Femur (tissue), 1 donor: ENCODE results near the gene SCYGR8.
"Not testable (repeated sequence)": the region's sequence is repeated elsewhere in the genome, so short reads cannot be mapped to it uniquely, and the experiment has no call there.

ENCODE experiments used
- DNase-seq: peaks from one replicate; pipeline ENCODE4 v3.0.0-alpha.2; 2017

The SCYGR8 gene, protein sequence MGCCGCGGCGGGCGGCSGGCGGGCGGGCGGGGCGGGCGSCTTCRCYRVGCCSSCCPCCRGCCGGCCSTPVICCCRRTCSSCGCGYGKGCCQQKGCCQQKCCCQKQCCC

DNA sequence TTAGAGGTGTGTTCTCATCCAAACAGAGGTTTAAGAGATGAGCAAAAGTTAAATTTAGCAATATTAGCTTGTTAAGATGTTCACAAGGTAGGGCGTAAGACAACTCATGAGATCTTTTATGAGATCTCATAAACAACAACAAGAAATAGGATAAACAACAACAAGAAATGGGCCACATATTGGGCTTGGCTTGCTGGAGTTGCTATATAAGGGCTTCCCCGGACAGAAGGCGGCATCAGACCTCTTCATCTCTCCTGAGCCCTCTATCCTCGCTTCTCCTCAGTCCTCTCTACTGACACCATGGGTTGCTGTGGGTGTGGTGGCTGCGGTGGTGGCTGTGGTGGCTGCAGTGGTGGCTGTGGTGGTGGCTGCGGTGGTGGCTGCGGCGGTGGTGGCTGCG is at the start of gene SCYGR8:
TSS of gene SCYGR8 (plus strand) at position 301 of the 400 bp plus-strand sequence. CDS start at position 301, 0 bp downstream.
- DNase-seq, result no peak

DNA sequence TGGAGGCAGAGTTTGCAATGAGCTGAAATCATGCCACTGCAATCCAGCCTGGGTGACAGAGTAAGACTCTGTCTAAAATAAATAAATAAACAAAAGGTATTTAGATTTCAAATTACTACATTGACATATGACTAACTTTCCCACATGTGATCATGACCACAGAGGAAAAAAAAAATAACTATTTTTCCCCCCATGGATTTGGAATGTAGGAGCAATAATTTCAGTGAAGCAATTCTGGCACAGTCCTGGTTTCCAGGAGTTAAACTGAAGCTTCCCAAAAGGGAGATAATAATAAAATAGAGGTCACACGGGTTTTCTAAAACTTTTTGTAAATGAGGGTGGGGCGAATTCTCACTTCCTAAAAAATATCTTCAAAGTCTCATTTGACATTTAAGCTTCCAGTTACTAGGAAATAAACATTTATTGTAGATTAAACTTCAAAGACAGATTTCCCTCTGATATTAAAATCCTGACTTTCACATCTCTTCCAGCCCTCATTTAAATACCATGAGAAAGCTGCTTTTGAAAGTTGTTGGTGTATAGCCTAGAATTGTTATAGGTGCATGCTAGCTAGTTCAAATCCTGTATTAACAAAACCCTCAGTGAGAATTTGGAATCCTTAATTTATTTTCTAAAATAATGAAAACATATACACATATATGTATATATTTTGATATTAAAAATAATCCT is 48.6 kb upstream of the SCYGR8 start:
- DNase-seq, result no peak

DNA sequence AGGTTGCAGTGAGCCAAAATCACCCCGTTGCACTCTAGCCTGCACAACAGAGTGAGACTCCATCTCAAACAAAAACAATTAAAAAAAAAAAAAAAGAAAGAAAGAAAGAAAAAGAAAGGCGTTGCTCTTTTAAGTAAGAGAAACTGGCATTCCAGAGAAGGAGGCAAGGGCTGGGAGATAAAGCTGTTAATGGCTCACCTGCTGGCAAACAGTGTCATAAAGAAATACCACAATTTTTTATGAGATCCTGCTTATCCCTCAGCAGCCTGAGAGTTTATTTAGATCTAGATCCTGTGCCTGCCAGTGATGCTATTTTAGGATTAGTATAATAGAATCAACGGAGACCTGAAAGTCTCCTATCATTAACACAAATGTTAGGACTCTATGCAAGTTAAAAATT is 44.1 kb upstream of the SCYGR8 start:
- DNase-seq, result no peak

DNA sequence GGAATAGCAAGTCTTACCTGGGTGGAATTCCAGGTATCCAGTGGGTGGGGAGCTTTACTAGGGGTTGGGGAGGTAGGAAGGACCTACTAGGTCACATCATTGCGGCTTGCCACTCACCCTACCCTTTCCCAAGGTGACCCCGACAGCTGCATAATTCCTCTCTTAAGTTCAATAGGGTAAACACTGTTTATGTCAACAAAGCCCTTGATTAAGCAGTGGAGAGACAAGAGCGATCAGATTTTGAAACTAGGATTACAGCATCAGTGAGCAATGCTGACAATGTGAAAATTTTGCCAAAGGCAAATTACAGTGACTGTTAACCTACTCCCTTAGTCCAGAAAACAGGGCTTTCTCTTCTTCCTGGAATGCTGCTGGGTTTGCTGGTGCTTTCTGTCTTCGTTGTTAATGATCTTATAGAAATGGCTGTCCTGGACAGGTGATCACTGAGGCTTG is 42.4 kb upstream of the SCYGR8 start:
- no peak for DNase-seq

DNA sequence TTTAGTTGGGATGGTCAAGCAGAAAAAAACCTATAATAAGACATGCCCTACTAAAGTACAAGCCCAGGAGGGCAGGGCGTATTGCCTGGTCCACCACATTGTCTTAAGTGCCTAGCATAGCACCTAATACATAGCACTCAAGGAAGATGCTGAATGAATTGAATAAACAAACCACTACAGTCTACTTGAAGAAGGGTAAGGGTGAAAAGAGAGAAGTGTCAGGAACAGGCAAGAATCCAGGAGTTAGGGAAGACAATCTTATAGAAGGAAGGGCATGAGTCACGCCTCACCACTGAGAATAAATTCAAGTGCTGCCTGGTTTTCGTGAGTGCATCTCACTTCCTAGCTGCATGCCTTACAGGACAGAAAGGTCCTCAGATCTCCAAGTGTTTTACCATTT is 41.7 kb upstream of the SCYGR8 start:
- no peak for DNase-seq

DNA sequence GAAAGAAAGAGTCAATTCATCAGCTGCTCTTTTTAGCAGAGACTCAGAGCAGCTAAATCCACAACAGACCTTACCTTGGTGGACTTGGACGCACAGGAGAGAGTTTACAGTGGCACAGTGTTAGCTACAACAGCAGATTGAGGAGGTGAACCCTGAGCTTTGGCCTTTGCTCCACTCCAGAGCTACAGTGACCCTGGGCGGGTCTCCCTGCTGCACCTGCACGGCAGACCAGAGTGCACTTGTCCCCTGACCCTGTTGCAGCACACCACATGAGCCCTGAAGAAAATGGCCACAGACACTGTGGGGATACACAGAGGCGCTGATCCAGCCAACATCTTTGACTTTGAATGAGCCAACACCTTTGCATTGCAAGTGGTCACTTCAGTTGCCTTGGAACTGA is 38.8 kb upstream of the SCYGR8 start:
- no peak for DNase-seq

DNA sequence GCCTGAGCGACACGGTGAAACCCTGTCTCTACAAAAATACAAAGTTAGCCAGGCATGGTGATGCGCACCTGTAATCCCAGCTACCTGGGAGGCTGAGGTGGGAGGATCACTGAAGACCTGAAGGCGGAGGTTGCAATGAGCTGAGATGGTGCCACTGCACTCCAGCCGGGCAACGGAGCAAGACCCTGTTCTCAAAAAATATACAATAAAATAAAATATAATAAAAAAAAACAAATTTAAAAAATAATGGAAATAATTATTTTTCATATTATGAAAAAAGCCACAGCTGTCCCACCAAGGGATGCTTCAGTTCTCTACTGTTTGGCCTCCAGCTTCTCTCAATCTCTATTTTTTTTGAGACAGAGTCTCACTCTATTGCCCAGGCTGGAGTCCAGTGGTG is 38.3 kb upstream of the SCYGR8 start:
- DNase-seq, result no peak

DNA sequence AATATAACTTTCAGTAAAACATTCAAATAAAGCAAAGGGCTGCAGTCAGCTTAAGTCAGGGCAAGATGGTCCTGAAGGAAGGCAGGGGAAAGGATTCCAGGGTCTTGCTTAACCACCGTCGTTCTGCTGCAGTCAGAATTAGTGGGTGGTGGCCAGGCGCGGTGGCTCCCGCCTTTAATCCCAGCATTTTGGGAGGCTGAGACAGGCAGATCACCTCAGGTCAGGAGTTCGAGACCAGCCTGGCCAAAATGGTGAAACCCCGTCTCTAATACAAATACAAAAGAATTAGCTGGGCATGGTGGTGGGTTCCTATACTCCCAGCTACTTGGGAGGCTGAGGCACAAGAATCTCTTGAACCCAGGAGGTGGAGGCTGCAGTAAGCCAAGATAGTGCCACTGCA is 34.7 kb upstream of the SCYGR8 start:
- no peak for DNase-seq

DNA sequence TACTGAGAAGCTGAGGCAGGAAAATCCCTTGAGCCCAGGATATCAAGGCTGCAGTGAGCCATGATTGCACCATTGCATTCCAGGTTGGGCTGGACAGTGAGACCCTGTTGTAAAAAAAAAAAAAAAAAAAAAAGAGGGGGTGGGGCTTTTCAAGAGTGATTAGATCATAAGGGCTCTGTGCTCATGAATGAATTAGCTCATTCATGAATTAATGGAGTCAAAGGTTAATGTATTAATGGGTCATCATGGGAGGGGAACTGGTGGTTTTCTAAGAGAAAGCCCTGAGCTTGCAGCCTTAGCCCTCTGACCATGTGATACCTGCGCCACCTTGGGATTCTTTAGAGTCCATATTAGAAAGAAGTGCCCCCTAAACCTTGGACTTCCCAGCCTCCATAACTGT is 32.4 kb upstream of the SCYGR8 start:
- no peak for DNase-seq

DNA sequence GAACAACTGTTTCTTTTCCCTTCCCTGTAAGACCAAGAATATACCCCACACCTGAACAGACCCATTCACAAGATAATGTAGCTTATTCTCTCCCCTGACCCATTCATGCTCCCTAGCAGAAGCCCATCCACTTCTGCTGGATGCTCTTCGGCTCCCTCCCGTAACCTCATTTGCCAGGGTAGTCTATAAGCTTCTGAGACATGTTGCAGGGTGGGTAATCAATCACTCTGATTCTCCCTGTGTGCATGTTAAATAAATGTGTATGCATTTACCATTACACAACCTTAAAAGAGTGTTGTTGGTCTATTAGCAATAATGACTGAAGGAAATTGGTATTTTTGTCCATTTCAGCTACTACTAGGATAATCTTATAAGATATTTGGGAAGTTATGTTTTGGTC is 29.2 kb upstream of the SCYGR8 start:
- no peak for DNase-seq

DNA sequence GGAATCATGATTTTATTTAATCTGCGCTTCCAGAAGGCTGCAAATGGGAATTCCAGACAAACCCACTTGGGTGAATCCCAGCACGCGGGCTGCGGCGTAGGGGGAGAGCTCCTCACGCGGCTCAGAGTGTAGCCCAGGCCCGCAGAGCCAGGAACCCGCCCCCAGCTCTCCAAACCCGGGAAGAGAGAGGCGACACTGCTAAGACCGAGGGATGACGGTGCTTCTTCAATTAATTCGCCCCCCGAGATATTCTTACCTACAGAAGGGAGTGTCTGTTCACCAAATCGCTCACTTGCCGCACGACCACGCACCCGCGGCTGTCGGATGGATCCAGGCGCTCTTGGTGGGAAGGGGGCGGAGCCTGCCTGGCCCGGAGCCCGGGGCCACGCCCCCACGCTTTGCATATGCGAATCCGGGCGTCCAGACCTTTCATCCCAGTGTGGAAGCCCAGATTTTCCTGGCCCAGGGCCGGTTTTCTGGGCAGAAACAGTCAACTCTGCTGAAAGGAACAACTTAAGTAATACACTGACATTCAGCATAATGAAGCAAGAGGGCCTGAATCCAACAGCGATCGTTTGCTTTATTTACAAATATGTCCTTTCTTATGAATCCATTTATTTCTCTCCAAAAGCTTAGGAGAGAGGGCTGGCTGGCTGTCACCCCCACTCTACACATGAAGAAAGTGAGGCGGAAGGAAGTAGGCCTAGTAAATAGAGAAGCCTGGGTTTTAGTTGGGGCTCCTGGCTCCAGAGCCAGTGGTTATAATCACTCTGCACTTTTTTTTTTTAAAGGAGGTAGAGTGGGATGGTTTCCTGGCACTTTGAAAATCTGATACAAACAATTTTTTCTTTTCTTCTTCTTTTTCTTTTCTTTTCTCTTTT is 27.8 kb upstream of the SCYGR8 start, which contains the start of gene SLC19A3:
TSS of gene SLC19A3 (minus strand) at position 342 of the 881 bp plus-strand sequence. CDS start 15,710 bp downstream, outside the sequence.
- DNase-seq, result peak; percentile 95

DNA sequence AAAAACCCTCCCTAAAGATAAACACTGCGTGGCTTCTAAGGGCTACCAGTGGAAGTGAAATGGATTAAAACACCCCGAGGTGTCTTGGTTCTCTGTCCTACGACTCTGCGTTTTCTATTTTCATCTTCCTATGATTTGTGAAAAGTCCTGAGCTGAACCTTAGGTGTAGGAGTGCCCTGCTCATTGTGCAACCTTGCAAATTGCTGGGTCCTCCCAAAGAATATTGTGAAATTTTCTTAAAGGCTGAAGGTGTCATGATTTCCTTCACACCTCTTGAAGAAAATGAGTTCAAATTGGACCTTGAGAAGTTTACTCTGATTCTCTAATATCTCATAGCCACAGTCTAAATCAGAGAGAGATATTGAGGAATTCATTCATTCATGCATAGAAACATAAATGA is 26.1 kb upstream of the SCYGR8 start:
- no peak for DNase-seq

DNA sequence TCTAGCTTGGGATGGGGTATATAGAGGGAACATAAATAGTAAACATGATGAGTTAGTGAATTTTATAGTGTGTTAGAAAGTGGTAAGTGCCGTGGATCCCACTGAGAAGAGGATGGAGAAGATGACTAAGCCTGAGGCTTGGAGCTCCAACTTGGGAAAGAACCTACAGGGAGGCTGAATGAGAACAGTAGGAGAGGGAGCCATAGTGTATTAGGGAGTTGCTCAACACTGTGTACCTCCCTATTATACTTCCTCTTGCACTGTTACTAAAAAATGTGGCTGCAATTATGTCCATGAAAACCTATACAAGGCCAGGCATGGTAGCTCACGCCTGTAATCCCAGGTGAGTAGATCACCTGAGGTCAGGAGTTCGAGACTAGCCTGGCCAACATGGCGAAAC is 25.0 kb upstream of the SCYGR8 start:
- no peak for DNase-seq

DNA sequence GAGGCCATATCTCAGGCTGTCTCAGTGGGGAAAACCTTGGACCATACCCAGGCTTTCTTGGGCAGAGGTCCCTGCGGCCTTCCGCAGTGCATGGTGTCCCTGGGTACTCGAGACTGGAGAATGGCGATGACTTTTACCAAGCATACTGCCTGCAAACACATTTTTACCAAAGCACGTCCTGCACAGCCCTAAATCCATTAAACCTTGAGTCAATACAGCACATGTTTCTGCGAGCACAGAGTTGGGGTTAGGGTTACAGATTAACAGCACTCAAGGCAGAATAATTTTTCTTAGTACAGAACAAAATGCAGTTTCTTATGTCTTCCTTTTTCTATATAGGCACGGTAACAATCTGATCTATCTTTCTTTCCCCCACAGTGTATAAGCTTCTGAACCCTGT is 22.9 kb upstream of the SCYGR8 start:
- not testable (repeated sequence) for DNase-seq

DNA sequence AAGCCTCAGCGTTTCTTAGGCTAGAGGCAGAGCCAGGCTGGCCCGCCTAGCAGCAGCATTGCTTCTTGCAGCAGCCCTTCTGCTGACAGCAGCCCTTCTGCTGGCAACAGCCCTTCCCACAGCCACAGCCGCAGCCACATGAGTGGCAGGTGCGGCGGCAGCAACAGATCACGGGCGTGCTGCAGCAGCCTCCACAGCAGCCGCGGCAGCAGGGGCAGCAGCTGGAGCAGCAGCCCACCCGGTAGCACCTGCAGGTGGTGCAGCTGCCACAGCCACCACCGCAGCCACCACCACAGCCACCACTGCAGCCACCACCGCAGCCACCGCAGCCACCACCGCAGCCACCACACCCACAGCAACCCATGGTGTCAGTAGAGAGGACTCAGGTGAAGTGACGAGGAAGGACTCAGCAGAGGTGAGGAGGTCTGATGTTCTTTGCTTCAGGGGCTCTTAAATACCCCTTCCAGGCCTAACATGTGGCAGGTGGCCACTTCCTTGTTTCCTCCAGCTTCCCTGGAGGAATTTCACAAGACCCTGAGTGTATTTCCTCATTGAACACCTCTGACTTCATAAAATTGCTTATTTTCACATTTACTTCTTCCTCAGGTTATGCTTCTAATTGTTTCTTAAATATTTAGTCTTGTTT is 21.2 kb upstream of the SCYGR8 start, which contains the start of gene SCYGR6:
TSS of gene SCYGR6 (minus strand) at position 364 of the 646 bp plus-strand sequence. CDS start at position 364, 0 bp downstream.
- DNase-seq, result no peak

DNA sequence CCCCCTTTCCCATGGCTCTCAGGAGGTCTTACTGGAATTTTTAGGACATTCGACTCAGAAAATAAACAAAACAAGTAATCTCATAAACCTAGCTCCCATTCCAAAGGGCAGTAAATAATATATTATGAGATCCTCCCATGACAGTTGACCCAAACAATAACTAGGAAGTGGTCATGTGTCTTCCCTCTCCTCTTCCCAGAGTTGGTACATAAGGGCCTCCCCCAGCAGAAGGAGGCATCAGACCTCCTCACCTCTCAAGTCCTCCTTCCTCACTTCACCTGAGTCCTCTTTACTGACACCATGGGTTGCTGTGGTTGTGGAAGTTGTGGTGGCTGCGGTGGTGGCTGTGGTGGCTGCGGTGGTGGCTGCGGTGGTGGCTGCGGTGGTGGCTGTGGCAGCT is 17.7 kb upstream of the SCYGR8 start, which contains the start of gene SCYGR7:
TSS of gene SCYGR7 (plus strand) at position 301 of the 400 bp plus-strand sequence. CDS start at position 301, 0 bp downstream.
- no peak for DNase-seq

DNA sequence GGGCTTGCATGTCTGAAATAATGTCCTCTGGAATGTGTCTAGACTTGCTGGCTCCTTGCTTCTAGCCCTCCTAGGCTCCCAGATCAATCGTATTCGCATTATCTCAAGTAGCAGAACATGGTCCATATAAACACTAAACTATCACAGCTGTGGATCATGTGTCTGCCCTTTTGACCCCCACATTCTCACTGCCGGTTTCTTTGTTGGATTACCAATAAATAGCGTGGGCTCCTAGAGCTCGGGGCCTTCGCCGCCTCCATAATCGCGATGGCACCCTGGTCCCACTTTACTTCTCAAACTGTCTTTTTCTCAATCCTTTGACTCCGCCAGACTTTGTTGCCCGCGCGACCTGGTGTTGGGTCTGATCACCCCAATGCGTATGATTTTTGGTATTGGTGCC is 6.3 kb upstream of the SCYGR8 start:
- DNase-seq, result no peak

DNA sequence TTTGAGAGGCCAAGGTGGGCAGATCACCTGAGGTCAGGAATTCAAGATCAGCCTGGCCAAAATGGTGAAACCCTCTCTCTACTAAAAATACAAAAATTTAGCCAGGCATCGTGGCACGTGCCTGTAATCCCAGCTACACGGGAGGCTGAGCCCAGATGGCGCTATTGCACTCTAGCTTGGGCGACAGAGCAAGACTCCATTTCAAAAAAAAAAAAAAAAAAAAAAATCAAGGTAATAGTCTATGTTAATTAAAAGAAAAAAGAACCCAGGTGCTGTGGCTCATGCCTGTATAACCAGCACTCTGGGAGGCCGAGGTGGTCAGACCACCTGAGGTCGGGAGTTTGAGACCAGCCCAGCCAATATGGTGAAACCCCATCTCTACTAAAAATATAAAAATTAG is 5.0 kb upstream of the SCYGR8 start:
- not testable (repeated sequence) for DNase-seq

DNA sequence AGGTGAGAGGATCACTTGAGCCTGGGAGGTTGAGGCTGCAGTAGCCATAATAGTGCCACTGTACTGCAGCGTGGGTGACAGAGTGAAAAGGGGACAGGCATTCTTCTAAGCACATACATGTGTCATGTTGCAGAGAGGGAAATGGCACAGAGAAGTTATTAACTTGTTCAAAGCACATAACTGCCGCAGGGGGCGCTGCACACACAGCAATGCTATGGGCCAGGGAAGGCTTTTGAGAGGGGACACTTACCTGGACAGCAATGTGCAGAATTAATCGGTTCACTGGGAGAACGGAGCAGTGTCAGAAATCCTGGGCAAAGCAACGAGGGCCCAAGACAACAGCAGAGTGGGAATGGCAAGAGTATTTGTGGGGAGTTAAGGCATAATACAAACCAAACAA is 2.4 kb downstream of the SCYGR8 start:
- DNase-seq, result no peak

DNA sequence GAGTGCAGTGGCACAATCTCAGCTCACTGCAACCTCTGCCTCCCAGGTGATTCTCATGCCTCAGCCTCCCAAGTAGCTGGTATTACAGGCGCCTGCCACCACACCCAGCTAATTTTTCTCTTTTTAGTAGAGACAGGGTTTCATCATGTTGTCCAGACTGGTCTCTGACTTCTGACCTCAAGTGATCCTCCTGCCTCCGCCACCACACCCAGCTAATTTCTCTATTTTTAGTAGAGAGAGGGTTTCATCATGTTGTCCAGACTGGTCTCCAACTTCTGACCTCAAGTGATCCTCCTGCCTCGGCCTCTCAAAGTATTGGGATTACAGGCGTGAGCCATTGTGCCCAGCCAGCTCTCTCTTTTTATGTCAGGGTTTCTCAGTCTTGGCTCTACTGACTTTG is 10.6 kb downstream of the SCYGR8 start:
- not testable (repeated sequence) for DNase-seq

DNA sequence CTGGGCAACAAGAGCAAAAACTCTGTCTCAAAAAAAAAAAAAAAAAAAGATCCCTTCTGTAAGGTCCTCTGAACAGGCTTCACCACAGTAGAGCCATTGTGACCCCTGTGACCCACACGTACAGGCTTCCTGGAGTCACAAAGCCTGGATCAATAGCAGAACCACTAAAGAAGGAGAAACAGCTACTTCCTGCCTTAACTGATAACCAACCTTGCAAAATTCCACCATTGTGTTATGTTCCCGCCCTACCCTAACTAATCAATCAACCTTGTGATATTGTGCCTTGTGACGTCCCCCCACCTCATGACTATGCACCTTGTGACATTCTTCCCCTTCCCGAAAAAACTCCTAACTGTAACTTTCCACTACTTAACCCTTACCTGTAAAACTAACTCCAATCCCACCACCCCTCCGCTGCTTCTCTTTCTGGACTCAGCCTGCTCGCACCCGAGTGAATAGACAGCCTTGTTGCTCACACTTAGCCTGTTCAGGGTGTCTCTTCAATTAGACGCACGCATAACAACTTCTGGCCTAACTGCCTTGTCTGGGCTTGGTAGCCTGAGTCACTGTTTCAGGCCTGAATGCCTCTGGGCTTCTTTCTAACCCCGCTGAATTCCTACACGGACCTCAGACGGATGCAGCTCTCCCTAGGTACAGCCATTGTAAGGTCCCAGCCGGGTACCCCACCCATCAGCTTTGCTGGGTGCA is 13.9 kb downstream of the SCYGR8 start:
- DNase-seq, result no peak

DNA sequence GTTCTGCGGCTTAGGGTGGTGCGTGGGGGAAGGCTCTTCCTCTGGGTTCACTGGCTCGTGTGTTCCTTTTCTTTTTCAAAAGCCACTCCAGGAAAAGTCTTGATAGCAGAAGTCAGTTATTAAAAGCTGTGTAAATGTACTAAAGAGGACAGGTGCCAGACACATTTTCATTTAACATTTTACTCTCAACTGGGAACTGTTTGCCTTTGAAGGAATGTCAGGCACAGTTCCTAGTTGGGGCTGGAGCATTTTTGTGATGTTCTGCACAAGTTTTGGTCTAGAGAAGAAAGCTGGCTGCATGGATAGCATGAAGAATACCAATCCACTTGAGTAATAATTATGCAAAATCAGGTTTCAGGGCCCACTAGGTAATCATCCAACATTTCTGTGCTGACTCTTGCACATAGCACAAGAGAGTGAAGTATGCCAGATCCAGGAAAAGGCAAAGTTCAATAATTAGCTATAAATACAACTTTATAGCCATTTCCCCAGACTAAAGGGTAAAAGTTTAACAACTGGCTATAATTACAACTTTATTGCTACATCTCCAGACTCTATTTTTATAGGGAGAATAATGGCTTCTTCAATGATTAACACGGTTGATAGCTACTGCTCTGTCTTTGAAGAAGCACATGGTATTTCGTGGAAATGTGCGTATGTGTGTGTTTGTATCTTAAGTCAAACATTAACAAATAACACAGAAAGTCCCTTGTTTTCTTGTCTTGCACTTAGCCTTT is 16.2 kb downstream of the SCYGR8 start:
- peak; percentile 46 for DNase-seq
